Measurements from ENCODE around the gene FSHB. TPM values are rescaled to one million over a fixed set of nuclear protein-coding genes. Genes with fewer than 3 reads are reported as not detected.
"Not testable (repeated sequence)": the region's sequence is repeated elsewhere in the genome, so short reads cannot be mapped to it uniquely, and the experiment has no call there.

FSHB gene
- total RNA-seq, 1 experiment from 2014 or later, result not detected

DNA sequence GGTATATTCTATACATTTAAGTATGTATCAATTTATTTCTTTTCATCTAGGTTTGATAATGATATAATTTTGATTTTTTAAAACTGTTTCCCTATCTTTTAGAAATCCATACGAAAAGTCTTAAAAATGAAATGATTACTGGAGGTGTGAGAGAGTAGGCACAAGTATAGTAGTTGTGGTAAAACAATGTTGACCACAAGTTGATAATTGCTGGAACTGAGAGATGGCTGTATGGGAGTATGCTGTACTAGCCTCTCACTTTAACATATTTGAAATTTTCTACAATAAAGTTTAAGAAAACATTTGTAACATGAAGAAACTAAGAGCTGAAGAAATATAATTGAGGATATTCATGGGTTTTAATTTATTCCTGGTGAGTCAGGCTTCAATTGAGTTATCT, 30.0 kb downstream of the FSHB start:
- DNase-seq (ENCODE audit: extremely low read depth, low read depth), result no peak

DNA sequence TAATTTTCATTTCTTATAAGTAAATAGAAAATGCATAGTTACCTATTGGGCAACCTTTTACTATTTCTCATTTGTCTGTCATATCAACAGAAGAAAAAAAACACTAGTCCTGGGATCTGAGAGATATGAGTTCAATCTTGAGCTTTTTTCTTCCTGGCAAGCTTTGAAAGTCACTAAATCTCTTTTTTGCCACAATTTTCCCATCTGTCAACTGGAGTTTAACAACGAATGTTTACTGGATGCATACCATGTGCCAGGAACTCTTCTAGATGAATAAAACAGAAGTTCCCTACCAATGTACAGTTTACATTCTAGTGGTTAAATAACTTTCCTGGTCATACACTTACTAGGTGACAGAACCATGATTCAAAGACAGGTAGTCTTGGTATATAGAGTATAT, 31.0 kb downstream of the FSHB start:
- DNase-seq (ENCODE audit: extremely low read depth, low read depth), result no peak

DNA sequence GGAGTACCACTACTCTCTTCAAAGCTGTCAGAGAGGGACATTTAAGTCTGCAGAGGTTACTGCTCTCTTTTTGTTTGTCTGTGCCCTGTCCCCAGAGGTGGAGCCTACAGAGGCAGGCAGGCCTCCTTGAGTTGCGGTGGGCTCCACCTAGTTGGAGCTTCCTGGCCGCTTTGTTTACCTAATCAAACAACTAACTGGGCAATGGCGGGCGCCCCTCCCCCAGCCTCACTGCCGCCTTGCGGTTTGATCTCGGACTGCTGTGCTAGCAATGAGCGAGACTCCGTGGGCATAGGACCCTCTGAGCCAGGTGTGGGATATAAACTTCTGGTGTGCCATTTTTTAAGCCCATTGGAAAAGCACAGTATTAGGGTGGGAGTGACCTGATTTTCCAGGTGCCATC, 37.8 kb downstream of the FSHB start:
- DNase-seq (ENCODE audit: extremely low read depth, low read depth), result not testable (repeated sequence)

DNA sequence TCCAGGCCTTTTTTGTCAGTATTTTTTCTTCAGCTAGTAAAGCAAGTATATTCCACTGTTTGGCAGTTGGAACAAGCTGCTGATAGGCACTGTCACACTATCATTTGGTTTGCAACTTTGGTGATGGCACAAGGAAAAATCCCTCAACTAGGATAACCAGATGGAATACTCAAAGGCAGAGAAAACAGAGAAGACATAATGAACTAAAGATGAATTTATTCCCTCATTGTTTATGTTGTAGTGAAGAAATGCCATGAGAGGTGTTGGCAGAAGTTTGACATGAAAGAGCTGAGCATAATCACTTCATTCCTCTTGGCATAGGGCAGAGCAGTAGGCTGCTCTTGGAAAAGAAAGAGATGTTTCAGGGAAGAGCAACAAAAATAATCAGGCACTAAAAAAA, 39.9 kb downstream of the FSHB start:
- no peak for DNase-seq (ENCODE audit: extremely low read depth, low read depth)

DNA sequence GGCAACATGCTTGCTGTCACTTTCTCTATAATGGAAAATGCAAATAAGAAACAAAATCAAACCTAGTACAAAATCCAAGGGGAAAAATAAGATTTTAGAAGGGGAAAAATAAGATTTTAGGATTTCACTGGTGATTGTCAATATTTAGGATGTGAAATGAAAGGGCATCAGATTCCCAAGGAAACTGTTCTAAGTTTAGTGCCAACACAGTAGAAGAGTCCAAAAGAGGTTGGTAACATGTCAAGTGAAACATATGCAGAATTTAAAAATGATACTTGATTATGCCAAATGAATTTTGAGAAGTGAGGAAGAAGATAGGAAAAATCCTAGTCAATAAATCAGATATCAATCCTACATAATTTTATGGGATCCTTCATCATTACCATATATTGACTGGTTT, 46.4 kb downstream of the FSHB start:
- no peak for DNase-seq (ENCODE audit: extremely low read depth, low read depth)

DNA sequence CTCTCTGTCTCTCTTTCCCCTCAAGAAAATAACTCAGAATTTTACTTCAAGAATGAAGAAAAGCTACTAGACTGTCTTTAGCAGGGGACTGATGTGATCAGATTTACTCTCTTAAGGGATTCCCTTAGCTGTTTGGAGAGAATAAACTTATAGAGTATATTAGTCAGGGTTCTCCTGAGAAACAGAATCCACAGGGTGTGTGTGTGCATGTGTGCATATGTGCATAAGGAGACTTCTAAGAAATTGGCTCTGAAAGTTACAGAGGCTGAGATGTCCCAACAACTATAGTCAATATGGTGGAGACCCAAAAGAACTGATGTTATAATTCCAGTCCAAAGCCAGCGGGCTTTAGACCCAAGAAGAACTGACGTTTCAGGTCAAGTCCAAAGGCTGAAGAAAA, 49.0 kb downstream of the FSHB start:
- DNase-seq (ENCODE audit: extremely low read depth, low read depth), result no peak

DNA sequence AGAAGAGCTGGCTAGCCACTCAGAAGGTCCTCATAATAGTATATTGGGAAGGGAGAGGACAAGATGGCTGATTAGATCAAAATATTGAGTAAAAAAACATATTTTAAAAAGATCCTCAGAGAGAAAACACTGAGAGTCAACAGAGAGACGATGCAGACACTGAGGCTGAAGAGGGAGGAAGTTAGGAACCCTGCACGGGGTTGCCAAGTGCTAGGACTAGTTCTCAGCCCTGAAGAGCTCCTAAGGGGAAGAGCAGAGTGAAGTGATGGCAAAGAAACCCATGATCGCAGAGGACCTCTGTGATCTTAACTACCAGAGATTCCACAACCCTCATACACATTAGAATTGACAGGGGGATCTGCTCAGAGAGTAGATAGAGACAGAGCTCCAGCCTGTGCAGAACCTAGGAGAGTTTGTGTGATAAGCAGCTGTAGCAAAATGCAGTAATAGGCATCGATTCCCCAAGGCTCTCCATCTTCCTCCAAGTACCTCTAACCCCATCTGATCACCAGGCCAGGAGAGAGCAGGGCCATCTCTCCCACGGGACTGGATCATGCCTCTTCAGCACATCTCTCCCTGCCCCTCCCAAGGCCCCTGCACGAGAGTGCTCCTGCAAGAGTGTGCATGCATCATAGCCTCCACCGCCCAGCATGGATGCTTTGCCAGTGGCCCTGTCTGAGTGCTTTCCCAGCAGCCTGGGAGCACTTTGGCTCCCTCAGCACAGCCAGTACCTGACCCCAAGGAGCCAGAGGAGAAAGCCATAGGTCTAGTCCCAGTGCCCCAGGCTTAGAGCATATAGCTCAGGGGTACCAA, 50.9 kb downstream of the FSHB start:
- no peak for DNase-seq (ENCODE audit: extremely low read depth, low read depth)

DNA sequence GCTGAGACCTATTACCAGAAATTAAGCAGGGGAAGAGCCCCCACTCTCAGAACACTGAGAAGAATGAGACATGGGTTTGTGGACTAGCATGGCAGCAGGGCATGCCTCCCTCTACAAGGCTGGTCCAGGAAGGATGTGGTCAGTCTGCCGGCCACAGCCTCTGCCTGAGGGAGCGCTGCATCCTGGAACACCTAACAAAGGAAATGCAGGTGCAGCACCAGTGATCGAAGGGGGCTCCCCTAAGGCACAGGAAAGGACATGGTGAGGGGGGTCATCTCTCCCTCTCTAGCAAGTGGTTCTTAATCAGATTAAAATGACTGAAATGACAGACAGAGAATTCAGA, 51.4 kb downstream of the FSHB start:
- no peak for DNase-seq (ENCODE audit: extremely low read depth, low read depth)

Other genes starting within 250 kb of the FSHB start
- not detected in 2 replicates for gene KCNA4, start 214.0 kb upstream of the FSHB start, total RNA-seq (2014; rRNA removed; shearing (Covaris generic))
- gene ARL14EP, start 92.1 kb downstream of the FSHB start, total RNA-seq (2014; rRNA removed; shearing (Covaris generic)), result 17.0 and 22.5 TPM in 2 replicates

All from NCI-H460 (cell line).